GM15510 (cell line): ENCODE data around the gene RACGAP1.

Source experiments
- POLR2A ChIP-seq: IDR thresholded peaks from 3 replicates; pipeline ENCODE4 v1.6.1; 2011; ENCODE audit warnings: borderline replicate concordance; ENCODE audit not compliant: insufficient read length; ENCODE audit errors: extremely low read depth

The RACGAP1 gene

DNA sequence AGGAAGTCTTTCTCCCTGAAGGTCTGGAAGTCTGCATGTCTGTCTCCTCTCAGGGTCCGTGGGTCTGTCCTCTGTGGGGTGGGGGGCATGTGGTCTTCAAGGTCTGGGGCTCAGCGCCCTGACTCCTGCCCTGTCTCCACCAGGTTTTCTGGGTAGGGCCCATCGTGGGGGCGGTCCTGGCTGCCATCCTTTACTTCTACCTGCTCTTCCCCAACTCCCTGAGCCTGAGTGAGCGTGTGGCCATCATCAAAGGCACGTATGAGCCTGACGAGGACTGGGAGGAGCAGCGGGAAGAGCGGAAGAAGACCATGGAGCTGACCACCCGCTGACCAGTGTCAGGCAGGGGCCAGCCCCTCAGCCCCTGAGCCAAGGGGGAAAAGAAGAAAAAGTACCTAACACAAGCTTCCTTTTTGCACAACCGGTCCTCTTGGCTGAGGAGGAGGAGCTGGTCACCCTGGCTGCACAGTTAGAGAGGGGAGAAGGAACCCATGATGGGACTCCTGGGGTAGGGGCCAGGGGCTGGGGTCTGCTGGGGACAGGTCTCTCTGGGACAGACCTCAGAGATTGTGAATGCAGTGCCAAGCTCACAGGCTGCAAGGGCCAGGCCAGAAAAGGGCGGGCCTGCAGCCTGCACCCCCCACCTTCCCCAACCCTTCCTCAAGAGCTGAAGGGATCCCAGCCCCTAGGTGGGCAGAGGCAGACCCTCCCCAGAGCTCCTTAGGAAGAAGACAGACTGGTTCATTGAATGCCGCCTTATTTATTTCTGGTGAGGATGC lies 60.3 kb downstream of the RACGAP1 start:
- TF ChIP-seq POLR2A, result no peak

DNA sequence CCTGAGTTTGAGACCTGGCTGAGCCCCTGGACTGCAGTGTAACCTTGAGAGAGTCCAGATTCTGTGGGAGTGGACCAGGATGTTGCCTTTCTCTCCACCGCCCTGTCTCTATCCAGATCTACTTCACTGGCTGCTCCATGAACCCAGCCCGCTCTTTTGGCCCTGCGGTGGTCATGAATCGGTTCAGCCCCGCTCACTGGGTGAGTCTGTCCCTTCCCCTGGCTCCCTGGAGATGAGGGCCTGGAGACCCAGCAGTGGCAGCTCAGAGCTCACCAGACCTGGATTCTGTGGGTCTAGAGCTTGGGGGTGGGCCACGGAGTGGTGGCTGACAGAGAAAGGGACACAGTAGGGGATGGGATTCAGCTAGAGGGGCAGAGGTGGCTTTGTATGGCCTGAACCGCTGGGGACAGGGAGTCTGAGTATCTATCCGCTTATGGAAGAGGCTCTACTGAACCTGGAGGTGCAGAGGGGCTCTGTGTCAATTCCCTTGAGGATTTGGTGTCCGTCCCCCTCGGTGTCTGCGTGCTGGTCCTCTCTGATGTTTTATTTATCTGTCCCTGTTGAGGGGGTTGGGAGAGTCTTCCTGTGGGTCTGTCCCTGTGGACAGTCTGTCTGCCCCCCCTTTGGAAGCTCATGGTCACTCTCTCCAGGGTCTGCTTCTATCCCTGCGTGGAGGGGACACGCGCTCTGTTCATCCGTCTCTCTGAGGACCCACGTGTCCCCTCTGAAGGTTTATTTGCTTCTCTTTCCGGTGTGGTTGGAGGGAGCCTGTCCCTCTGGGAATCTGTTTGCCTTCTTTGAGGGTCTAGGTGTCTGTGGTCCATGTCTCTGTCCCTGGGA lies 61.1 kb downstream of the RACGAP1 start:
- TF ChIP-seq POLR2A, result no peak

GRCh38 chr12:49962861-49963765 lies 62.2 kb downstream of the RACGAP1 start:
- no peak for TF ChIP-seq POLR2A

- TF ChIP-seq POLR2A, result no peak
These were observed 63.1 kb downstream of the RACGAP1 start for GRCh38 chr12:49961993-49962764.

DNA sequence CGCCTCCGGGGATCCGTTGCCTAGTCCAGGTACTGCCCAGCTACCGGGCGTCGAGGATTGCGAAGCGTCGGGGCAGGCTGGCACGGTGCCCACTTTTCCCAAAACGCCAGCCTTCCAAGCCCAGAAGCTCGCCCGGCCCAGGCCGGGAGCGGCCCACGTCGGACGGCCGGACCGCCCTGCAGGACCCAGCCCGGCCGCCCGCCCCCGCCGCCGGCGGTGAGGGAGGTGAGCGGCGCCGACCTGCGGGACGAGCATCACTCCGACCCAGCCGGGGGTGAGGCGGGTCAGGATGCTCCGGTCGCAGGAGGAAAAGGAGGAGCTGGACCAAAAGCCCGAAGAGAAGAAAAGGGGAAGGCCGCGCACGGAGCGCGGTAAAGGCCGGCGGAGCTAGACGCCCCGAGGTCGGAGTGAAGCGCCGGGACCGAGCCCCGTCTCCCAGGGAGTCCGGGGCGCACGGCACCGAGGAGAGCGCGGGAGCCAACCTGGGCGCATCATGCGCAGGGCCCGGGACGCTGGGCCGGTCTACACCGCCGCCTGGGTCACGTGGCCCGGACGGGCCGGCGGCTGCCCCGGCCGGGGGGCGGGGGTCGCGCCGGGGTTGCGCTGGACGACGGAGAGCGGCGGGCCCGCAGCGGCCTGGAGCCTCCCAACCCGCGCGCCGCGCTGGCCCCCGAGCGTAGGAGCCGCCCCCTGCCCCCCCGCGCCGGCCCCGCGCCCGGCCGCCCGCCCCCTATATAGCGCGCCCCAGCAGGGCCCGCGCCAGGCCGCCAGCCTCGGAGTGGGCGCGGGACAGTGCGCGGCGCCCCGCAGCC lies 64.0 kb downstream of the RACGAP1 start, which contains the start of gene AQP5:
Gene AQP5, plus strand, starts transcription at position 762 of the 812 bp plus-strand sequence. CDS start 146 bp downstream, outside the sequence.
- TF ChIP-seq POLR2A, result no peak

- no peak for TF ChIP-seq POLR2A
These were observed 64.7 kb downstream of the RACGAP1 start for GRCh38 chr12:49960474-49961110.

- TF ChIP-seq POLR2A, result no peak
These were observed 65.4 kb downstream of the RACGAP1 start for GRCh38 chr12:49959685-49960473.

GRCh38 chr12:49957570-49957967 lies 67.7 kb downstream of the RACGAP1 start:
- no peak for TF ChIP-seq POLR2A

- TF ChIP-seq POLR2A, result no peak
These were observed 68.4 kb downstream of the RACGAP1 start for GRCh38 chr12:49956663-49957569.

- TF ChIP-seq POLR2A, result no peak
These were observed 69.2 kb downstream of the RACGAP1 start for GRCh38 chr12:49955899-49956662.
